HCT116 (cell line): ENCODE measurements around the gene ZNF618. TPM values are rescaled to one million over a fixed set of nuclear protein-coding genes. Genes with fewer than 3 reads are reported as not detected.

ENCODE experiments used
- ATAC-seq: fragments of 200-7000 bp; cut with Tn5 transposase; 2 replicates; pipeline ENCODE4 v1.9.1; 2020; ENCODE audit warnings: mild to moderate bottlenecking, moderate library complexity
- BruUV-seq: library from RNA; stranded (reverse); fragments of 400-500 nt; replicated peaks from 2 replicates; lab custom pipeline; 2021; lab: Mats Ljungman, UMichigan
- CTCF ChIA-PET: fragments of 300-600 bp; sonication (Branson Sonifier 250); formaldehyde crosslinking; loops from one replicate; lab custom pipeline; 2021; ENCODE audit warnings: antibody characterized with exemption; lab: Charles Lee
- POLR2A ChIA-PET: fragments of 300-600, 350-600 bp; sonication (Branson Sonifier 250); formaldehyde crosslinking; loops from one replicate; lab custom pipeline; 2021; ENCODE audit warnings: antibody characterized with exemption; lab: Charles Lee
- RAD21 ChIA-PET, 2 experiments: fragments of 300-600 bp; sonication (Branson Sonifier 250); formaldehyde crosslinking; loops; one replicate each; lab custom pipeline; 2023; ENCODE audit warnings: low total read pairs in 2 of 2; ENCODE audit not compliant: uncharacterized antibody in 2 of 2, unreplicated experiment in 2 of 2, low non-redundant PET in 1 of 2; lab: Charles Lee
- DNase-seq: peaks from one replicate; pipeline ENCODE4 v3.0.0-alpha.2; 2010; ENCODE audit warnings: low read depth, low spot score
- H2AFZ ChIP-seq: fragments of 200-600 bp; shearing (Covaris generic), sonication (generic); 2 replicates; pipeline ENCODE4 v1.6.1; 2017; ENCODE audit warnings: low read depth, mixed run types, mixed read lengths, antibody characterized with exemption, low read length; ENCODE audit not compliant: poor library complexity, severe bottlenecking
- H3K27ac ChIP-seq: 2 replicates; pipeline ENCODE4 v1.5.1; 2012; ENCODE audit warnings: low read depth, low read length
- H3K27me3 ChIP-seq: fragments of 200-600 bp; sonication (generic); 2 replicates; pipeline ENCODE4 v1.6.1; 2016; ENCODE audit warnings: mixed run types, low read length, mixed read lengths; ENCODE audit not compliant: insufficient read depth
- H3K36me3 ChIP-seq, 2 experiments: fragments of 200-500 bp in 1 of 2; fragments of 200-600 bp in 1 of 2; sonication (Bioruptor generic) in 1 of 2; sonication (generic) in 1 of 2; 2 replicates each; pipeline versions ENCODE4 v1.5.1 to v1.6.1; 2014 to 2016; ENCODE audit warnings: low read length in 2 of 2, inconsistent platforms in 1 of 2, mixed read lengths in 1 of 2, mixed run types in 1 of 2; ENCODE audit not compliant: insufficient read depth in 2 of 2, control insufficient read depth in 1 of 2
- H3K4me1 ChIP-seq, 2 experiments: fragments of 200-600 bp in 1 of 2; sonication (generic) in 1 of 2; 2 replicates each; pipeline versions ENCODE4 v1.5.1 to v1.6.1; 2012 to 2017; ENCODE audit warnings: low read length in 2 of 2, inconsistent platforms in 1 of 2, mild to moderate bottlenecking in 1 of 2, mixed read lengths in 1 of 2, mixed run types in 1 of 2, moderate library complexity in 1 of 2; ENCODE audit not compliant: insufficient read depth in 2 of 2, control insufficient read depth in 1 of 2
- H3K4me2 ChIP-seq: fragments of 200-600 bp; sonication (generic); 2 replicates; pipeline ENCODE4 v1.6.1; 2017; ENCODE audit warnings: mixed run types, low read length, mixed read lengths
- H3K4me3 ChIP-seq, 2 experiments: fragments of 200-600 bp in 1 of 2; sonication (generic) in 1 of 2; replicated peaks in 1 of 2; 2 replicates each; pipeline ENCODE4 v1.5.1; 2011 to 2016; ENCODE audit warnings: low read length in 2 of 2, control low read depth in 1 of 2, low read depth in 1 of 2, mild to moderate bottlenecking in 1 of 2, mixed read lengths in 1 of 2, mixed run types in 1 of 2
- H3K79me2 ChIP-seq: fragments of 200-600 bp; sonication (generic); 2 replicates; pipeline ENCODE4 v1.6.1; 2017; ENCODE audit warnings: mild to moderate bottlenecking, mixed run types, low read length, moderate library complexity, mixed read lengths; ENCODE audit not compliant: insufficient read depth
- H3K9ac ChIP-seq: fragments of 200-600 bp; sonication (generic); 2 replicates; pipeline ENCODE4 v1.6.1; 2016; ENCODE audit warnings: low read length, mixed read lengths
- H3K9me2 ChIP-seq: fragments of 200-600 bp; sonication (generic), shearing (Covaris generic); 2 replicates; pipeline ENCODE4 v1.6.1; 2017; ENCODE audit warnings: mixed run types, mild to moderate bottlenecking, moderate library complexity; ENCODE audit not compliant: insufficient read depth
- H3K9me3 ChIP-seq, 2 experiments: fragments of 200-500 bp in 1 of 2; fragments of 200-600 bp in 1 of 2; sonication (Bioruptor generic) in 1 of 2; sonication (generic) in 1 of 2; 2 replicates each; pipeline ENCODE4 v1.6.1; 2014 to 2017; ENCODE audit warnings: low read length in 2 of 2, mixed read lengths in 2 of 2, inconsistent platforms in 1 of 2, low read depth in 1 of 2, mild to moderate bottlenecking in 1 of 2, mixed run types in 1 of 2, moderate library complexity in 1 of 2; ENCODE audit not compliant: control insufficient read depth in 1 of 2, insufficient read depth in 1 of 2
- H4K20me1 ChIP-seq: fragments of 200-600 bp; sonication (generic), shearing (Covaris generic); 2 replicates; pipeline ENCODE4 v1.6.1; 2017; ENCODE audit warnings: mixed run types, mild to moderate bottlenecking, moderate library complexity; ENCODE audit not compliant: insufficient read depth
- EGR1 ChIP-seq: IDR thresholded peaks from 2 replicates; pipeline ENCODE4 v1.6.1; 2012; ENCODE audit warnings: low read depth
- EZH2phosphoT487 ChIP-seq: fragments of 200-600 bp; IDR thresholded peaks from 2 replicates; pipeline ENCODE4 v1.6.1; 2018; ENCODE audit warnings: antibody characterized with exemption, borderline replicate concordance
- MAX ChIP-seq: IDR thresholded peaks from 2 replicates; pipeline ENCODE4 v1.6.1; 2012
- POLR2AphosphoS5 ChIP-seq: IDR thresholded peaks from 2 replicates; pipeline ENCODE4 v1.6.1; 2011; ENCODE audit warnings: mild to moderate bottlenecking, low read depth, low read length, moderate library complexity
- RAD21 ChIP-seq: IDR thresholded peaks from 2 replicates; pipeline ENCODE4 v1.6.1; 2012; ENCODE audit warnings: low read depth, mild to moderate bottlenecking
- TCF7L2 ChIP-seq: IDR thresholded peaks from 2 replicates; pipeline ENCODE4 v1.7.0; 2011; ENCODE audit warnings: borderline replicate concordance, inconsistent platforms; ENCODE audit not compliant: insufficient read depth, insufficient read length; ENCODE audit errors: extremely low read depth
- intact Hi-C: fragments of 100-400 bp; cut with micrococcal nuclease; formaldehyde crosslinking; loops from 2 replicates; pipeline ENCODE4 v1.10.0; 2022
- total RNA-seq: library from RNA; stranded (reverse); gene quantifications from one replicate; pipeline ENCODE4 v1.2.1, GENCODE V29; 2021; ENCODE audit not compliant: unreplicated experiment

ZNF618 gene
- total RNA-seq, 1 experiment from 2014 or later: 13.5 TPM

GRCh38 chr9:113857875-113858274, 18.2 kb upstream of the ZNF618 start:
- no peak overlapping the region for H3K9ac ChIP-seq
- DNase-seq (no peak), ATAC-seq (no peak)
- H3K27ac ChIP-seq: no peak overlapping the region
- intact Hi-C loops: no loop called here
- POLR2A ChIA-PET: no interaction called here
- CTCF ChIA-PET: no interaction called here
- RAD21 ChIA-PET: no interaction called here
- no peaks in the 10 kb centered on the region for H3K4me1 ChIP-seq
- H3K36me3 ChIP-seq: no peaks in the 10 kb centered on the region
- H3K4me2 ChIP-seq: no peak overlapping the region
- no peak overlapping the region for H3K4me3 ChIP-seq
- TF ChIP-seq EGR1: no peak
- no peak for TF ChIP-seq MAX
- TF ChIP-seq TCF7L2: no peak
- no peak for TF ChIP-seq EZH2phosphoT487
- H2AFZ ChIP-seq: no peak overlapping the region
- H3K27me3 ChIP-seq: no peaks in the 10 kb centered on the region
- BruUV-seq: no TSS peak
- no peaks in the 10 kb centered on the region for H3K79me2 ChIP-seq
- H3K9me2 ChIP-seq: no peaks in the 10 kb centered on the region; the same call in 1 of the 2 replicates
- no peaks in the 10 kb centered on the region for H3K9me3 ChIP-seq
- no peaks in the 10 kb centered on the region for H4K20me1 ChIP-seq

DNA sequence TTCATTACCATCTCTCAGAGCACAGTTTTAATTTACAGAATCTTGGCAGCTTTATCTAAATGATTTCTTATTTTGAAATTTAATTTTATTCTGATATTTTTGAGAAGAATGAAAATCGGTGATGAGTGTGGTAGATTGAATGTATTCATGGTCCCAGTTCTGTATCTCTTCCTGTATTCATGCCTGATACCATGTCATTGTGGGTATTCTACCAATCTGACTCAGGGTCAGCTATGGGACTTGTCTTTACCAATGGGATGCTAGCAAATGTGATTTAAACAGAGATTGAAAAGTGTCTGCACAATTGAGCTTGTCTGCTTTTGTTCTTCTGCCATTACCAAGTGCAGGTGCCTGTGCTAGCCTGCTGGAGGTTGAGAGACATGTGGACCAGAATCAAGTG, 17.8 kb upstream of the ZNF618 start:
- Histone ChIP-seq H3K4me2 (no peak overlapping the region), H3K27me3 (no peaks in the 10 kb centered on the region), H4K20me1 (no peaks in the 10 kb centered on the region), H3K4me3 (no peak overlapping the region), H2AFZ (no peak overlapping the region), H3K36me3 (no peaks in the 10 kb centered on the region), H3K9ac (no peak overlapping the region), H3K9me3 (no peaks in the 10 kb centered on the region), H3K79me2 (no peaks in the 10 kb centered on the region), H3K4me1 (no peaks in the 10 kb centered on the region), H3K27ac (no peak overlapping the region), H3K9me2 (no peaks in the 10 kb centered on the region; the same call in 1 of the 2 replicates)
- ATAC-seq (no peak), DNase-seq (no peak)
- BruUV-seq: no TSS peak
- ChIA-PET RAD21 (no interaction called here), POLR2A (no interaction called here), CTCF (no interaction called here)
- intact Hi-C loops: no loop called here
- no peak for TF ChIP-seq POLR2AphosphoS5
- no peak for TF ChIP-seq RAD21
